ENCODE measurements around the gene NAGPA.

NAGPA gene

GRCh38 chr16:5027575-5028235 is 6.0 kb downstream of the NAGPA start:
- no peak for DNase-seq (ENCODE audit: low read depth)

- DNase-seq (ENCODE audit: low read depth), result no peak
These were observed 6.6 kb downstream of the NAGPA start for GRCh38 chr16:5027086-5027485.

- no peak for DNase-seq (ENCODE audit: low read depth)
These were observed 7.1 kb downstream of the NAGPA start for GRCh38 chr16:5026664-5027063.

- peak; percentile 16 for DNase-seq (ENCODE audit: low read depth)
These were observed 8.5 kb downstream of the NAGPA start for GRCh38 chr16:5025171-5025632.

GRCh38 chr16:5024632-5025031 is 9.1 kb downstream of the NAGPA start:
- peak; percentile 56 for DNase-seq (ENCODE audit: low read depth)

GRCh38 chr16:5022521-5022920 is 11.2 kb downstream of the NAGPA start:
- DNase-seq (ENCODE audit: low read depth), result no peak

- no peak for DNase-seq (ENCODE audit: low read depth)
These were observed 13.2 kb downstream of the NAGPA start for GRCh38 chr16:5020551-5020950.

- DNase-seq (ENCODE audit: low read depth), result no peak
These were observed 14.0 kb downstream of the NAGPA start for GRCh38 chr16:5019775-5020174.

- no peak for DNase-seq (ENCODE audit: low read depth)
These were observed 14.9 kb downstream of the NAGPA start for GRCh38 chr16:5018793-5019192.

GRCh38 chr16:5017678-5017969 is 16.1 kb downstream of the NAGPA start:
- no peak for DNase-seq (ENCODE audit: low read depth)

GRCh38 chr16:5016967-5017677 is 16.6 kb downstream of the NAGPA start:
- DNase-seq (ENCODE audit: low read depth), result no peak

GRCh38 chr16:5015887-5016286 is 17.8 kb downstream of the NAGPA start:
- no peak for DNase-seq (ENCODE audit: low read depth)

- no peak for DNase-seq (ENCODE audit: low read depth)
These were observed 18.4 kb downstream of the NAGPA start for GRCh38 chr16:5015351-5015750.

GRCh38 chr16:5012887-5013286 is 20.8 kb downstream of the NAGPA start:
- no peak for DNase-seq (ENCODE audit: low read depth)

GRCh38 chr16:5011637-5012036 is 22.1 kb downstream of the NAGPA start:
- DNase-seq (ENCODE audit: low read depth), result no peak

GRCh38 chr16:5010576-5011329 is 23.0 kb downstream of the NAGPA start:
- no peak for DNase-seq (ENCODE audit: low read depth)

GRCh38 chr16:5008311-5008731 is 25.4 kb downstream of the NAGPA start:
- DNase-seq (ENCODE audit: low read depth), result no peak

- no peak for DNase-seq (ENCODE audit: low read depth)
These were observed 26.5 kb downstream of the NAGPA start for GRCh38 chr16:5007256-5007655.

GRCh38 chr16:5006348-5007193 is 27.2 kb downstream of the NAGPA start:
- no peak for DNase-seq (ENCODE audit: low read depth)

- DNase-seq (ENCODE audit: low read depth), result no peak
These were observed 27.8 kb downstream of the NAGPA start for GRCh38 chr16:5005916-5006315.

GRCh38 chr16:5004311-5004710 is 29.4 kb downstream of the NAGPA start:
- no peak for DNase-seq (ENCODE audit: low read depth)

GRCh38 chr16:5003828-5004227 is 29.9 kb downstream of the NAGPA start:
- DNase-seq (ENCODE audit: low read depth), result no peak

Data from ELR (cell line).